LNCAP (cell line): ENCODE data around the gene SIRPB2.
A peak's percentile ranks its signal among the peaks of the same experiment; 100 is the strongest.

ENCODE experiments used
- TF ChIP-seq, protein P1 (sequence below): fragments of 450-650 bp; IDR thresholded peaks from 2 replicates; pipeline ENCODE4 v1.5.1; 2017; ENCODE audit warnings: mild to moderate bottlenecking

SIRPB2 gene

DNA sequence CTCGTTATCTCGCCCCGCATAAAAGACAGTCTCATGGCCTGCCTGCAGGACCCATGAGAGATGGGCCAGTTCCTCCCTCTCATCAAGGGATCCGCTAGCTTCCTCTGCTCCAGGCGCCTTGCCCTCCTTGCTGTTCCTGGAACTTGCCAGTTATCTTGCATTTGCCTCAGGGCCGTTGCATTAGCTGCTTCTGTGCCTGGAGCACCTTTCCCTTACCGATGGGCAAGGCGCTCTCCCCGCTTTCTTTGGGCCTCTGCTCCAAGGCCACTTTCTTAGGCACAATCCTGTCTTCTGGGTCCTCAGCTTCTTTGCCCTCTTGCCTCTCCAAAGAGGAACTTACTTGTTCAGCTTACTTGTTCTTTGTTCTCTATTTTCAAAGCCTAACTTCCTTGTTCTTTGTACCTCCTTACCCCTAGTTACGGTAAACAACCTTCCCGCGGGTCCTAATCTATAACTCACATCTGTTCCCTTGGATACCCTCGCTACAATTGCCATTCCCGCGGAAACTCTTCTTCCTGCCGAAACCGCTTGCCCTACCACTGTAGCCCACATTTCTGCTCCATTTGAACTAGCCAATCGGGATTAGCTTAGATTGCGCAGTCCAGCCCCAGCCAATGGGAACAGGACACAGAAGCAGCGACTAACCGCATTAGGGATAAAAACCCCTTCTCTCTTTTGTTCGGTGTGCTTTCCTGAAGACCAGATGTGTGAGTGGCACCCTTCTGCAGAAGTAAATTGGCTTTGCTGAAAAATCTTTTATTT is 23.7 kb downstream of the SIRPB2 start:
- TF ChIP-seq, protein P1, sequence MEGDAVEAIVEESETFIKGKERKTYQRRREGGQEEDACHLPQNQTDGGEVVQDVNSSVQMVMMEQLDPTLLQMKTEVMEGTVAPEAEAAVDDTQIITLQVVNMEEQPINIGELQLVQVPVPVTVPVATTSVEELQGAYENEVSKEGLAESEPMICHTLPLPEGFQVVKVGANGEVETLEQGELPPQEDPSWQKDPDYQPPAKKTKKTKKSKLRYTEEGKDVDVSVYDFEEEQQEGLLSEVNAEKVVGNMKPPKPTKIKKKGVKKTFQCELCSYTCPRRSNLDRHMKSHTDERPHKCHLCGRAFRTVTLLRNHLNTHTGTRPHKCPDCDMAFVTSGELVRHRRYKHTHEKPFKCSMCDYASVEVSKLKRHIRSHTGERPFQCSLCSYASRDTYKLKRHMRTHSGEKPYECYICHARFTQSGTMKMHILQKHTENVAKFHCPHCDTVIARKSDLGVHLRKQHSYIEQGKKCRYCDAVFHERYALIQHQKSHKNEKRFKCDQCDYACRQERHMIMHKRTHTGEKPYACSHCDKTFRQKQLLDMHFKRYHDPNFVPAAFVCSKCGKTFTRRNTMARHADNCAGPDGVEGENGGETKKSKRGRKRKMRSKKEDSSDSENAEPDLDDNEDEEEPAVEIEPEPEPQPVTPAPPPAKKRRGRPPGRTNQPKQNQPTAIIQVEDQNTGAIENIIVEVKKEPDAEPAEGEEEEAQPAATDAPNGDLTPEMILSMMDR, result no peak

DNA sequence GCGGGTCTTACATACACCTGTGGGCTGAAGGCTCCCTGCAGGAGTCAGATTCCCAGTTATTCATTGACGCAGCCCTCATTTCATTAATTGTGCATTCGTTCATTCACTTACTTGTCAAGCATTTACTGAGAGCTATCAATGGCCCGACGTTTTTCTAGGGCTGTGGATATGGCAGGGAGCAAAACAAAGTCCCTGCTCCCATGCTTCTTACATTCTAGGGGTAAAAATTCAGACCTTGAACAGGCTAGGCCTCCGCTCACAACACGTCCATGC is 24.2 kb downstream of the SIRPB2 start:
- TF ChIP-seq, protein P1, result no peak

DNA sequence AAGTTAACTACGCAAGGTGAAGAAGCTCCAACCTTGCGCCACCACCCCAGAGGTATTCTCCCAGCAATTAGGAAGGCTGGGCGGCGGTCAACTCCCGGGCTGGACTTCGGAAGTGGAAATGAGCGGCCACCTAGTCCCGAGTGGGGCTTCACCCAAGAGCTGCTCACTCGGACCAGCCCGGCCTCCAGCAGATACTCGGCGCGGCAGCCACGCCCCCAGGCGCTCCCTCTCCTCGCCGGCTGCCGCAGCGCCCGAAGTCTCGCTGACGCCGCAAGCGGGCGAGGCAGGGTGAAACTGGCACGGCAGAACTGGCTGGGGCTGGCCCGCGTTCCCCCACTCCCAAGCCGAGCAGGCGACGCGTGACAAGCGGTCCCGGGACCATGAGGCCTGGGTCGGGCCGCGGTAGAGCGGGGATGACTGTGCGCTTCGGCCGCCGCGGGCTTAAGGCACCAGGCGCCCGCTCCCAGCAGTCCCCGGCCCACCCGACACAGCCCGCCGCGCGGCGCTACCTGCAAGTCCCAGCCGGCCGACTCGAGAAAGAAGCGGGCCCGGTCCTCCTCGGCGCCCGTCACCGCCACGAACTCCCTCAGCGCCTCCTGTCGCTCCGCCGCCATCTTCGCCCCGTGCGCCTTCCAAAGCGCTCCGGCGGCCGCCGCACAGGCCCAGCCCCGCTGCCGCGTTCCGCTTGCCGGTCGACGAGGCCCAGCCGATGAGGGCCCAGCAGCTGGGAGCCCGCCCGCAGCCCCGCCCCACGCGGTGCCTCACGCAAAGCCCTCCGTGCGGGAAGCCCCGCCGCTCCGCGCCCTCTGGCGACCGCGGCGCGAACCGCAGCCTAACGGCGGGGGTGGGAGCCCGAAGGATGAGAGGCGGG is 24.8 kb downstream of the SIRPB2 start, which contains the start of gene NSFL1C:
Gene NSFL1C (minus strand): TSS at position 639 of the 871 bp plus-strand sequence. CDS start 25 bp downstream, at position 614.
- TF ChIP-seq, protein P1, result peak; percentile 99

DNA sequence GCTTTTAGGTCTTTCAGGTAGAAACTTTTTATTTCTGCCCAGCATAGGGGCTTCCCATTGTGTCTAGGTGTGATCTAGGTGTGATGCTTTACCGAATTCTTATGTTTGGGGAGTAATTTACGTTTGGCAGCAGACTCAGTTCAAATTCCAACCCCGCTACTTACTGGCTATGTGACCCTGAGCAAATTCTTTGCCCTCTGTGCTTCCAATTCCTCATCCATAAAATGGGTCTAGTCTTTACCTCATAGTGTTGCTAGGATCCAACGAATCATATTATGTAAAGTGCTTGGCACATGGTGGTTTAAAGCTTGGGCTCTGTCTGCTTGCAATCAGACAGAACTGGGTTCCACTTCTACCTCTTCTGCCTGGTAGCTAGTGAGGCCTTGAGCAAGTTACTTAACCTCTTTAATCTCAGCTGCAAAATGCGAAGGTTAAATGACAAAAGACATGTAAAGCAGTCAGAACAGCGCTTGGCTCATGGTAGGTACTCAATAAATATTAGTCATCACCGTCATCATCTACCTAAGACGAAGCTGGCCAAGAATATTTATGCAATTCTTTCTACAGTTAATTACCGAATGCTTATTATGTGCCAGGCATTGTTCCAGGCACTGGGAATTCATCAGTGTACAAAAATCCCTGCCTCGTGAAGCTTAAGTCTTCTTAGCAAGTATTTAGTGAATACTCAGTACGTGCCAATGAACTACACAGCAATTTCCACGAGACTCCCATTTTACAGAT is 25.6 kb downstream of the SIRPB2 start:
- TF ChIP-seq, protein P1, result no peak

DNA sequence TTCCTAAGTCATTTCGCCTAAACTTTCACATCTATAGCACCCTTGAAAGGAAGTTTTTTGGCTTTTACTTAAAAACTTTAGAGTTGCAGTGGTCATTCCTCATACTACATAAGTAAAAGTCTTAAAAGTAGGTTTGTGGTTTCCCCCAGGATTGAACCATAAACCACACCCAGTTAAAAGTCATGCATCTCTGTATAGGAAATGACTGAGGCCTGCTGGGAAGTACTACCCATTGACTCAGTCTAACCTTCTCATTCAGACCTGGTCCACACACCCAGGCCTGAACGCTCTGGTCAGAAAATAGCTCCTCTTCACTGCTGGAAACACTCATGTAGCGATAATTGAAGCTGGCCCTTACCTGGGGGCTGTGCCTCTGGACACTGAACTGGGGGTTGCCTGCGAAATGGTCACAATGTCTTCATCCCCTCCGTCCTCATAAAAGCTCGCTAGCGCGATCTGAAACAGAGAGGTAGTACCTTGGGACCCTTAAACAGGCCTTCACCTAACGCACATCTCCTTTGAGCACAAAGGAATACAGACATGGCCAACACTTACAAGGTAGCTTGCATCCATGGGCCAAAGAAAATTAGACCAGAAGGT is 27.1 kb downstream of the SIRPB2 start:
- TF ChIP-seq, protein P1, result no peak

DNA sequence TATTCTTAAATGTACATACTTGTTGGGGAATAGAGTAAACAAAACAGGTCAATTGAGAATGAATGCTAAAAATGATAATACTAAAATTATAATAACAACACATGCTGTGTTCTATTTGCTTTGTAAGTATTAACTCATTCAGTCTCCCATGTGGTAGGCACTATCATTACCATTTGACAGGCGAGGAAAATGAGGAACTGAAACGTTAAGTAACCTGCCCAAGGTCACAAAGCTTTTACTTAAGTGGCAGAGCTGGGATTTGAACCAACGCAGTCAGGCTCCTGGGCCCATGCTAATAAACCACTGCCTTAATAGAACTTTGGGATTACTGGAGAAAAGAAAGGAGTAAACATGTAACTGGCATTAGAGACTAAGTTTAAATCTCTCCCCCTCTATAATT is 28.4 kb downstream of the SIRPB2 start:
- TF ChIP-seq, protein P1, result no peak

DNA sequence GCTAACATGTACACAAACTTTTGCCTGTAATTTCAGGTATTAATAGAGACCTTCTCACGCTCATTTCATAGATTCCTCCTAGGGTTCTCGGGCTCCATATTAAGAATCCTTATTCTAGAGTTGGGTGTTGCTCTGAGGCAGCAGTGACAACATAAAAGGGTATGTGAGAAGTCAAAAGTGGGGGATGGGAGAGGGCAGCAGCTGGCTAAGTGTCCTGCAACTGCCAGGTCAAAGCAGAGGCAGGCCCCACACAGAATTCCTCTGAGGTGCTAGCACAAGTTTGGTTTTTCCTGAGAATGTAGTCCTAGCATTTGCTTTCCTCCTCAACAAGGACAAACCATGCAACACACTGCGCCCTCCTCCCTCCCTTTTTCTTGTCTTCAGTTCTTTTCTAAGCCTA is 29.2 kb downstream of the SIRPB2 start:
- TF ChIP-seq, protein P1, result no peak
